ENCODE data around the gene PTPRE.

- TF ChIP-seq CTCF (IDR thresholded peaks at IDR 0.05): no peak
- no peak for TF ChIP-seq POLR2A (IDR thresholded peaks at IDR 0.05)
These were observed 148.4 kb downstream of the PTPRE start for GRCh38 chr10:128055061-128055868.

Measured in right lobe of liver (tissue), 4 donors.